Uterus (tissue), 4 donors: ENCODE measurements around the gene PHF3. TPM values are rescaled to one million over a fixed set of nuclear protein-coding genes. Genes with fewer than 3 reads are reported as not detected.

ENCODE experiments used
- DNase-seq, 2 donors: peaks; one replicate each; pipeline ENCODE4 v3.0.0-alpha.2; 2019 to 2020
- H3K27ac ChIP-seq, 2 donors: fragments of 200-600 bp; sonication (generic); 1 replicate in 1 of 2; 2 replicates in 1 of 2; pipeline ENCODE4 v1.5.1; 2016 to 2018
- H3K27me3 ChIP-seq, 2 donors: fragments of 200-600 bp; sonication (generic); one replicate each; pipeline ENCODE4 v1.5.1; 2018 to 2019; ENCODE audit warnings: control low read depth in 1 of 2
- H3K36me3 ChIP-seq, 2 donors: fragments of 200-600 bp; sonication (generic); one replicate each; pipeline ENCODE4 v1.5.1; 2019; ENCODE audit warnings: control low read depth in 1 of 2
- H3K4me1 ChIP-seq, 2 donors: fragments of 200-600 bp; sonication (generic); one replicate each; pipeline ENCODE4 v1.5.1; 2018 to 2019; ENCODE audit warnings: control low read depth in 1 of 2
- H3K4me3 ChIP-seq, 2 donors: fragments of 200-600 bp; sonication (generic); 1 replicate in 1 of 2; 2 replicates in 1 of 2; pipeline ENCODE4 v1.5.1; 2018 to 2019; ENCODE audit warnings: mild to moderate bottlenecking in 1 of 2
- H3K9me3 ChIP-seq, 2 donors: fragments of 200-600 bp; sonication (generic); one replicate each; pipeline ENCODE4 v1.5.1; 2019; ENCODE audit warnings: control low read depth in 1 of 2
- POLR2A ChIP-seq, 2 donors: fragments of 450-650 bp; IDR thresholded peaks; one replicate each; pipeline ENCODE4 v1.6.1; 2016; ENCODE audit warnings: antibody characterized with exemption in 2 of 2, mild to moderate bottlenecking in 1 of 2, moderate library complexity in 1 of 2
- intact Hi-C: fragments of 100-400 bp; cut with DNase I; formaldehyde crosslinking; loops from one replicate; pipeline ENCODE4 v1.15.1; 2023; ENCODE audit warnings: low total_unique reads
- total RNA-seq, 4 donors: library from RNA; depleted of rRNA in 3 of 4; stranded (reverse); fragments of >200 nt in 3 of 4; gene quantifications; one replicate each; pipeline versions ENCODE4 v1.1.0 to v1.2.4, GENCODE V29; 2014 to 2023
- TF ChIP-seq, protein P1 (sequence below), 4 experiments: fragments of 200-600 bp in 2 of 4; fragments of 450-650 bp in 2 of 4; sonication (generic) in 2 of 4; IDR thresholded peaks; one replicate each; pipeline ENCODE4 v1.5.1; 2016 to 2019; ENCODE audit warnings: antibody characterized with exemption in 4 of 4, mild to moderate bottlenecking in 2 of 4, moderate library complexity in 1 of 4
- donor health status: DM: yes; HTN: yes; CAD: no.

The PHF3 gene
- total RNA-seq, 4 donors from 2014 or later = 65.8 to 144 (median 117) TPM

DNA sequence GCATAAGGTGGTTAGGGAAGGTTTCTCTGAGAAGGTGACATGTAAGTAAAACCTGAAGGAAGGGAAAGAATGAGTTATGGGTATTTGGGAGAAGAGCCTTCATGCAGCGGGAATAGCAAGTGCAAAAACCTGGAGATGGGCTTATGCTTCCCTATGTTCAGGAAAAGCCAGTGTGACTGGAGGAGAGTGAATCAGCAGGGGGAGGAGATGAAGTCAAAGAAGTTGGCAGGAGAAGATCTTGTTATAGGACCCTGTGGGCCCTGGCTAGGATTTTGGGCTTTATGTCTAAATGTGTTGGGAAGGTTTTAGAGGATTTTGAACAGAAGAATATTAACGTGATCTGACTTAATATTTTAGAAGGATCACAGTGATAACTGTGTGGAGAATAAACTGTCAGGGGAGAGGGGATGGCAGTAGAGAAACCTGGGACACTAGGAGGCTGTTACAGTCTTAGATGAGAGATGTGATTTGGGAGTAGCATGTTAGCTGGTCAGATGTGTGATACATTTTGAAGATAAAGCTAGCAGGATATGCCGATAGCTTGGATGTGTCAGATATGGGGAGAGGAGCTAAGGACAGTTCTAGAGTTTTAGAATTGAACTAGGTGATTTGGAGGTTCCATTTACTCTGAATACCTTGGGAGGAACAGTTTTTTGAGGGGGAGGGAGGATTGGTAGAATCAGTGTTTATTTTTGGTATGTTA is 41.0 kb downstream of the PHF3 start:
- intact Hi-C loops = no loop called here
- H3K4me1 ChIP-seq = peaks cover 0 to 7% of the 10 kb centered on the region in 2 donors

DNA sequence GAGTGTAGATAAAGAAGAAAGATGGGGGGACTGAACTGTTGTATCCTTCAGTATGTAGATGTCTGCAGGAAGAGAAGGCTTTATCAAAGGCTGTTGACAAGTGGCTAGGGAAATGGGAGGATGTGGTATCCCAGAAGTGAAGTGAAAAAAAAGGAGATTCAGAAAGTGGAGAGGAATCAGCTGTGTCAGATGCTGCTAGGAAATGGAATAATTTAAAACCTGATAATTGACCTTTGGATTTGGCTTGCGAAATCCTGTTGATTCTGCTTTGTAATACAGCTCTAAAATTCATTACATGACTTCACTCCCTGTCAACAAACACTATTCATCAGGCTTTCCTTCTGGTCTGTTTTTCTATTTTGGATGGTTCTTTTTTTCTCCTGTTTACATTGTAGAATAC is 41.7 kb downstream of the PHF3 start:
- no peaks in the 10 kb centered on the region for H3K36me3 ChIP-seq
- intact Hi-C loops = no loop called here
- no peaks in the 10 kb centered on the region for H3K27me3 ChIP-seq
- H3K4me3 ChIP-seq = no peak overlapping the region
- no peak for DNase-seq
- H3K4me1 ChIP-seq = peaks cover 0 to 7% of the 10 kb centered on the region in 2 donors
- no peak overlapping the region for H3K27ac ChIP-seq
- no peaks in the 10 kb centered on the region for H3K9me3 ChIP-seq
- TF ChIP-seq POLR2A (IDR thresholded peaks at IDR 0.05) = no peak
- TF ChIP-seq, protein P1, sequence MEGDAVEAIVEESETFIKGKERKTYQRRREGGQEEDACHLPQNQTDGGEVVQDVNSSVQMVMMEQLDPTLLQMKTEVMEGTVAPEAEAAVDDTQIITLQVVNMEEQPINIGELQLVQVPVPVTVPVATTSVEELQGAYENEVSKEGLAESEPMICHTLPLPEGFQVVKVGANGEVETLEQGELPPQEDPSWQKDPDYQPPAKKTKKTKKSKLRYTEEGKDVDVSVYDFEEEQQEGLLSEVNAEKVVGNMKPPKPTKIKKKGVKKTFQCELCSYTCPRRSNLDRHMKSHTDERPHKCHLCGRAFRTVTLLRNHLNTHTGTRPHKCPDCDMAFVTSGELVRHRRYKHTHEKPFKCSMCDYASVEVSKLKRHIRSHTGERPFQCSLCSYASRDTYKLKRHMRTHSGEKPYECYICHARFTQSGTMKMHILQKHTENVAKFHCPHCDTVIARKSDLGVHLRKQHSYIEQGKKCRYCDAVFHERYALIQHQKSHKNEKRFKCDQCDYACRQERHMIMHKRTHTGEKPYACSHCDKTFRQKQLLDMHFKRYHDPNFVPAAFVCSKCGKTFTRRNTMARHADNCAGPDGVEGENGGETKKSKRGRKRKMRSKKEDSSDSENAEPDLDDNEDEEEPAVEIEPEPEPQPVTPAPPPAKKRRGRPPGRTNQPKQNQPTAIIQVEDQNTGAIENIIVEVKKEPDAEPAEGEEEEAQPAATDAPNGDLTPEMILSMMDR (IDR thresholded peaks at IDR 0.05) = no peak

More for the DNA sequence above, 41.0 kb downstream of the PHF3 start:
- TF ChIP-seq POLR2A (IDR thresholded peaks at IDR 0.05) = no peak
- TF ChIP-seq, protein P1 (IDR thresholded peaks at IDR 0.05) = no peak
- H3K27me3 ChIP-seq = no peaks in the 10 kb centered on the region
- no peaks in the 10 kb centered on the region for H3K36me3 ChIP-seq
- DNase-seq = no peak
- no peak overlapping the region for H3K4me3 ChIP-seq
- no peaks in the 10 kb centered on the region for H3K9me3 ChIP-seq
- H3K27ac ChIP-seq = no peak overlapping the region

DNA sequence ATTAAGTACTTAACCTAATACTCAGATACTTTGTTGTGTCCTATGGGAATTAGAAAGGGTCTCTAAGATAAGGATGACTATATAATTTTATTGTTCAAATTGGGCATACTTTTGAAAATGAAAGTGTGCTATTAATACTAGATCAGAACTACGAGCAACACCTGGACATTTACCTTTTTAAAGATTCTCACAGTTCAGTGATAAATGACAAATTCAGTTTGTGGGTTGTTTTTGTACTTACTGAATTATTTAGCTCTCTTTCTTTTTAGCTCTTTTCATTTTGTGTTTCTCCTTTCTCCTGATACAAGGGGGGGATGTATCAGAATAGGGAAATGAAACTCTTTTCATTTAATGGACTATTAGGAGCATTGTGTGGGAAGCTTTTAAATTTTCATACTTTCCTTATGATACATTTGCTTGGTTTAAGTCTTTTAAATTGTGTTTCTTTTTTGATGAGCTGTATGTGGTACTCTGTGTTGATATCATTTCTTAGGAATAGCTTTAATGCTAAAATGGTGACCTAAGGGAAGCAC is 47.5 kb downstream of the PHF3 start:
- H3K4me1 ChIP-seq = no peaks in the 10 kb centered on the region
- H3K36me3 ChIP-seq = no peaks in the 10 kb centered on the region
- H3K4me3 ChIP-seq = no peak overlapping the region
- H3K9me3 ChIP-seq = no peaks in the 10 kb centered on the region
- TF ChIP-seq, protein P1 (IDR thresholded peaks at IDR 0.05) = no peak
- TF ChIP-seq POLR2A (IDR thresholded peaks at IDR 0.05) = no peak
- DNase-seq = no peak
- H3K27me3 ChIP-seq = no peaks in the 10 kb centered on the region
- intact Hi-C loops = no loop called here
- no peak overlapping the region for H3K27ac ChIP-seq

DNA sequence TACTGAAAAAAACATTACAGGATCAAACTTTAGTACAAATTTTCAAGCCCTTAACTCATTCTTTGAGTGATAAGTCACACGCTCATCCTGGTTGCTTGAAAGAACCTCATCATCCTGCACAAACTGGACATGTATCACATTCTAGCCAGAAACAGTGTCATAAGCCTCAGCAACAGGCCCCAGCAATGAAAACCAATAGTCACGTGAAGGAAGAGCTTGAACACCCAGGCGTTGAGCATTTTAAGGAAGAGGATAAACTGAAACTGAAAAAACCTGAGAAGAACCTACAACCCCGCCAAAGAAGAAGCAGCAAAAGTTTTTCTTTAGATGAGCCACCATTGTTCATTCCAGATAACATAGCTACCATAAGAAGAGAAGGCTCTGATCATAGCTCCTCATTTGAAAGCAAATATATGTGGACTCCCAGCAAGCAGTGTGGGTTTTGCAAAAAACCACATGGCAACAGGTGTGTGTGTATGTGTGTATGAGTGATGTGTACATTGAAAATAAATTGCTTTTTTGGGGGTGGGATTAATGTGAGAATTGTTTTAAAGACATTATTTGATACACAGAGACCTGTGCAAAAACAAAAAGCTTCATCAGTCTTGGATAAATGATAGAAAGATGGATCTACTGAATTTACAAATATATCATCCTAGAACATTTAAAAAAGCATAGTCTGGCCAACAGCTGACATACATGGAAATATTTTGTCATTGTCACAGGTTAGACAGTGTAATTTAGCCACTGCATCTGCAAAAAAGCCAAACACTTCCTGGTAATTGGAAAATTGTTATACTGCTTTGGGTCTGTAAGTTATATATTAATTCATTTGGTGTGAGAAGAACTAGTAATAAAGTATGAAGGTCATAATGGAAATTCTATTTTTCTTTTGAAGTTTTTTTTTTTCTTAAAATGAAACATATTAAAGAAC is 50.1 kb downstream of the PHF3 start:
- Histone ChIP-seq H3K4me1 (no peaks in the 10 kb centered on the region), H3K27me3 (no peaks in the 10 kb centered on the region), H3K4me3 (no peak overlapping the region), H3K9me3 (no peaks in the 10 kb centered on the region), H3K36me3 (no peaks in the 10 kb centered on the region), H3K27ac (no peak overlapping the region)
- TF ChIP-seq, protein P1 (IDR thresholded peaks at IDR 0.05) = no peak
- no peak for TF ChIP-seq POLR2A (IDR thresholded peaks at IDR 0.05)
- intact Hi-C loops = no loop called here
- no peak for DNase-seq

DNA sequence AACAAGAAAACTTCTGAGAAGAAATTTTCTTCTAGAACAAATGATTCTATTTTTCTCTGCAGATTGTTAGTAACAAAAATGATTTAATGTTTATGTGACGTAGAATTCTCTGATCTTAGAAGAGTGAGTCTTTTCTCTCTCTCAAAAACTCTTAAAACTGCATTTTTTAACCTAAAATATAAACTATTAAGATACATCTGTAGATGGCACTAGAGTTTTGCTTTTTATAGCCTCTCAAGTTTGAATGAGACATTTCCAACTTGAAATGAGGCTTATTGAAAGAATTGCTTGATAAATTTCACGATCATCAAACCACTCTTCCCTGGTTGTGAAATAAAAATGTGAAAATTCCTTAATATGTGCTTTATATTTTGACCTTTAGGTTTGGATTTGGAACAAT is 53.8 kb downstream of the PHF3 start:
- H3K4me3 ChIP-seq = no peak overlapping the region
- TF ChIP-seq, protein P1 (IDR thresholded peaks at IDR 0.05) = no peak
- TF ChIP-seq POLR2A (IDR thresholded peaks at IDR 0.05) = no peak
- H3K4me1 ChIP-seq = no peaks in the 10 kb centered on the region
- intact Hi-C loops = no loop called here
- H3K27me3 ChIP-seq = no peaks in the 10 kb centered on the region
- H3K27ac ChIP-seq = no peak overlapping the region
- no peak for DNase-seq
- no peaks in the 10 kb centered on the region for H3K36me3 ChIP-seq
- H3K9me3 ChIP-seq = no peaks in the 10 kb centered on the region
